ENCODE measurements around the gene PMEPA1. TPM values are rescaled to one million over a fixed set of nuclear protein-coding genes. Genes with fewer than 3 reads are reported as not detected.
A peak's percentile ranks its signal among the peaks of the same experiment; 100 is the strongest.

PMEPA1 gene
- total RNA-seq, 1 experiment from 2014 or later: 17.8 TPM

DNA sequence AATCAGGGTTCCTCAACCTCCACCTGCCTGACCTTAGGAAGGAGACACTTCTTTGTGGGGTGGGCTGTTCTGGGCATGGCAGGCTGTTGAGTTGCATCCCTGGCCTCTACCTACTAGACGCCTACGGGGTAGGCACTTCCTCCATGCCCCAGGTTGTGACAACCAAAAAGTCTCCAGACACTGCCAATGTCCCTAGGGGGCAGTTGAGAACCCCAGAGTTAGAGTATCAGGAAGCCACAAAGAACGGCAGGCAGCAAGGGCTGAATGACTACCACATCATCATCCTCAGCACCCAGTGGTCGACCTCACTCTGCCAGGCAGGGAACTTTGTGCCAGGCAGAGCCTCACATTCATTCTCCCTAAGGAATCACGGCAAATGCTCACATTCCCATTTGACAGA, 21.5 kb downstream of the PMEPA1 start:
- Histone ChIP-seq H3K4me3 (ENCODE audit: insufficient read depth, low read depth, low read length) (no peak overlapping the region), H3K36me3 (replicated peaks; ENCODE audit: control insufficient read depth, insufficient read depth, low read length) (no peaks in the 10 kb centered on the region; the same call in 1 of the 2 replicates), H3K27me3 (ENCODE audit: control insufficient read depth, insufficient read depth, low read length) (no peaks in the 10 kb centered on the region)
- no peak for DNase-seq

DNA sequence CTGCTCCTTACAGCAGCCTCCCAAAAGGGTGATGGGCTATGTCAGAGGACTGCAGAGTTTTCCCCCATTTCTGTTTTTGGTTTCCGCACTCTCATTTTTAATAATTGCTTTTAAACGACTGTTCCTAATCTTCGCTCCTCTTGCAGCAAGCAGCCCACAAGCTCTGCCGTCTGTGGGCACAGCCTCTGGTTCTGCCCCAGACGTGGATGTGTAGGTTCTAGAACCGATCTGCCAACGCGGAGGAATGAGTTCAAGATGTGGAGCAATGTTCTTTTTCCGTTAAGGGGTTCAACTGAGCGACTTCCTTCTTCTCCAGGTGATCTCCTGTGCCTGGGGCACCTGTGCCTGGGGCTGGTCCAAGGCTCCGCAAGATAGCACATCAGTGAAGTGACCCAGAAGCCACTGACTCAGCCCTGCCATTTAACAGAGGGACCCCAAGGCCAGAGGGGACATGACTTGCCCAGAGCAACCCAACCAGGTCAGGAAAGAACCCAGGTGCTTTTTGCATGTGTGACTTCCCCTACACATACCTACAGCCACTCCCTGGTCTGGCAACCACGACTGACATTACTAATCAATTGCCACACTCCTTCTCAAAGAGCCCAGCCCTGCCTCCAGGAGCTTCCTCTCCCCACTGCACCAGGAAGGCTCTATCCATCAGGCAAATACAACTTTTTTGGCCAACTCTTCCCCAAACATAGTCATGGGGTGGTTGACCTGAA, 22.7 kb downstream of the PMEPA1 start:
- Histone ChIP-seq H3K27me3 (ENCODE audit: control insufficient read depth, insufficient read depth, low read length) (no peaks in the 10 kb centered on the region), H3K4me3 (ENCODE audit: insufficient read depth, low read depth, low read length) (no peak overlapping the region), H3K36me3 (replicated peaks; ENCODE audit: control insufficient read depth, insufficient read depth, low read length) (no peaks in the 10 kb centered on the region; the same call in 1 of the 2 replicates)
- no peak for DNase-seq

DNA sequence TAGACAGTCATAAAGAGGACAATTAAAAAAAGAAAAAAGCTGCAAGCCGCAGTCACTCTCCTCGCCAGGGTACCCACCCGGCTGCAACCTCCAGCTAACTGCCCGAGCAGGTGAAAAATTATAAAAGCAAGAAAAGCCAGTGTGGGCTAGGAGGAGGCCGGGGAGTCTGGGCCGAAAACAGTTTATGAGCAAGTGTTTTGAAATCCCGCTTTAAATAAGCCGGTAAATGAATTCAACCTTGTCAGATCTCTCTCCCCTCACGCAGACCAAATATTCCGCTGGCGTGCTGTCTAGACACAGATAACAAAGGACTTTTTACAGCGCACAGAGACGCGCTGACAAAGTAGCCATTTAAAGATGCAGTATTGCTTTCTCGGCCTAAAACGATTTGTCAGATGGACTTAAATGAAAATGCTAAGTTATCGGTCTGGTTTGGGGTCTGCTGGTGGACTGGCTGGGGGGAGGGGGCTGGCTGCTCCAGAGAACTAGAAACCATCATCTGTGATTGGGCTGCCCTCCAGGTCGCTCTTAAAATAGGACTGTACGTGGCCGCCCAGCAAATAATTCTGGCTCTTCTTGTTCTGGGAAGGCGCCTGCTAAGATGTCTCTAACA, 24.6 kb downstream of the PMEPA1 start:
- Histone ChIP-seq H3K36me3 (replicated peaks; ENCODE audit: control insufficient read depth, insufficient read depth, low read length) (no peaks in the 10 kb centered on the region), H3K27me3 (ENCODE audit: control insufficient read depth, insufficient read depth, low read length) (no peaks in the 10 kb centered on the region), H3K4me3 (ENCODE audit: insufficient read depth, low read depth, low read length) (no peak overlapping the region)
- no peak for DNase-seq

DNA sequence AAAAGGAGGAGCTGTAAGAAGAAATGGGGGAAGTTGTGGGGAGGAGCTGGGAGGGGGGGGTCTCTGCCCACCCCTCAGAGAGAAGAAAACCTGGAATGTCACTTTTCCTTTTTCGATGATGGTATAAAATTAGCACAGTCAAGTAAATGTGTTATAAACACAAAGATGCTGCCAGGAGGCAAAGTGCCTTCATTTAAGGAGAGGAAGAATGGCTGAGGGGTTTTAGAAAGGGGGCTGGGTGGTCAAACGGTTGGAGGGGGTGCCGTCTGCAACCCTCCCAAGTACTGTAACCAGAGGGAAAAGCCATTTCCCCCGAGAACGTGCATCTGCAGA, 25.0 kb downstream of the PMEPA1 start:
- no peaks in the 10 kb centered on the region for H3K27me3 ChIP-seq (ENCODE audit: control insufficient read depth, insufficient read depth, low read length)
- no peak overlapping the region for H3K4me3 ChIP-seq (ENCODE audit: insufficient read depth, low read depth, low read length)
- H3K36me3 ChIP-seq (replicated peaks; ENCODE audit: control insufficient read depth, insufficient read depth, low read length): no peaks in the 10 kb centered on the region
- DNase-seq: no peak

DNA sequence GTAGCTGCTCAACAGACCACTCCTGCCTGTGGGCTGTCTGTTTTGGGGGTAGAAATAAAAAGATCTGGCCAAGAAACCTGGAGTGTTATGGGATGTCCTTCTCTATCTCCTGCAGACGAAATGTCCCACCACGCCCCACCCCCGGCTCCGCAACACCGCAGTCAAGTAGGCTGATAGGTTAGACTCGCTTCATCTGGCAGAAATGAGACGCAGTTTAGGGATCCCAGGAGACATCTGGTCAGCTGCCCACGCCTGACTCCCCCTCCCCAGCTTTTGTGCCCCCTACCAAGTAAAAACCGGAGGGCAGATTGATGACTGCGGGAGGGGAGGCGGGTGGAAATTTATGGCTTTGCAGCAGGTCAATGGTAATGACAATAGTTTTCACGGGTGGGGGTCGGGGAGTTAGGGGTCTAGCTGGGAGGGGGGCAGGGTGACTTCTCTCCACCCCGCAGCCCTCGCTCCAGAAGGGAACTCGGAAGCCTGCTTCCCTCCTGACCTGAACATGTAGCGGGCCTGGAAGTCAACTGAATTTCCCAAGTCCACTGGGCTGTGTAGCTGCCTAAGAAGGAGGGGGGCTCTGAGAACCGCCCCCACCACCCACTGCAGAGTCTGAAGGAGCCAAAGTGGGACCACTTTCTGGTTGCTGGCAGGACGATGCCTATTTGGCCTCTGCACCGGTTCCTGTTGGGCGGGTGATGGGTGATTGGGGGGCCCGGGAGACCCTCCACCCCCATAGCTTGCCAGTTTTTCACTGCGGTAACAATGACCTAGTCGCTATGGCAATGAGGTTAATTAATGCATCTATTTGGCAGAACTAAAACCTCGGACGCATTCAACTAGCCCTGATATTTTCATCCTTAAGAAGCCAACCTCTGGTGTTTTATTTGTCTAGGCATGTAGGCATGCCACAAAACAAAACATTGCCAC, 25.7 kb downstream of the PMEPA1 start:
- H3K27me3 ChIP-seq (ENCODE audit: control insufficient read depth, insufficient read depth, low read length): no peaks in the 10 kb centered on the region
- DNase-seq: no peak
- no peaks in the 10 kb centered on the region; the same call in none of the 2 replicates for H3K36me3 ChIP-seq (replicated peaks; ENCODE audit: control insufficient read depth, insufficient read depth, low read length)
- no peak overlapping the region for H3K4me3 ChIP-seq (ENCODE audit: insufficient read depth, low read depth, low read length)

DNA sequence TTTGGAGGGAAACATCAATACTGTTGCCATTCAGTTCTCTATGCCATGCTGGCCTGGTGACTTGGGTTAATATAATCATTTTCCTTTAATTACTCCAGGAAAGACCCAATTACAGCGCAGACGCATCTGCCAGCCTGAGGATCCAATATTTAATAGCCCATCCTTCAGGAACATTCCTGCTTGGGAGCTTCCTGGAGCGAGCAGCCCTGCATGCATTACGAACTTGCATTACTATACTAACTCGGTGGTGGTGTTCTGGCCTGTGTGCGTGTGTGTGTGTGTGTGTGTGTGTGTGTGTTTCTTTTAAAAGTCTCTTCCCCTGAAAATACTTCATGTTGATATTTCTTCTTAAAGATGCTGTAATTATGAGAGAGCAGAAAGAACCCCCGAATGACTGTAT, 26.5 kb downstream of the PMEPA1 start:
- Histone ChIP-seq H3K36me3 (replicated peaks; ENCODE audit: control insufficient read depth, insufficient read depth, low read length) (no peaks in the 10 kb centered on the region; the same call in none of the 2 replicates), H3K4me3 (ENCODE audit: insufficient read depth, low read depth, low read length) (no peak overlapping the region)

DNA sequence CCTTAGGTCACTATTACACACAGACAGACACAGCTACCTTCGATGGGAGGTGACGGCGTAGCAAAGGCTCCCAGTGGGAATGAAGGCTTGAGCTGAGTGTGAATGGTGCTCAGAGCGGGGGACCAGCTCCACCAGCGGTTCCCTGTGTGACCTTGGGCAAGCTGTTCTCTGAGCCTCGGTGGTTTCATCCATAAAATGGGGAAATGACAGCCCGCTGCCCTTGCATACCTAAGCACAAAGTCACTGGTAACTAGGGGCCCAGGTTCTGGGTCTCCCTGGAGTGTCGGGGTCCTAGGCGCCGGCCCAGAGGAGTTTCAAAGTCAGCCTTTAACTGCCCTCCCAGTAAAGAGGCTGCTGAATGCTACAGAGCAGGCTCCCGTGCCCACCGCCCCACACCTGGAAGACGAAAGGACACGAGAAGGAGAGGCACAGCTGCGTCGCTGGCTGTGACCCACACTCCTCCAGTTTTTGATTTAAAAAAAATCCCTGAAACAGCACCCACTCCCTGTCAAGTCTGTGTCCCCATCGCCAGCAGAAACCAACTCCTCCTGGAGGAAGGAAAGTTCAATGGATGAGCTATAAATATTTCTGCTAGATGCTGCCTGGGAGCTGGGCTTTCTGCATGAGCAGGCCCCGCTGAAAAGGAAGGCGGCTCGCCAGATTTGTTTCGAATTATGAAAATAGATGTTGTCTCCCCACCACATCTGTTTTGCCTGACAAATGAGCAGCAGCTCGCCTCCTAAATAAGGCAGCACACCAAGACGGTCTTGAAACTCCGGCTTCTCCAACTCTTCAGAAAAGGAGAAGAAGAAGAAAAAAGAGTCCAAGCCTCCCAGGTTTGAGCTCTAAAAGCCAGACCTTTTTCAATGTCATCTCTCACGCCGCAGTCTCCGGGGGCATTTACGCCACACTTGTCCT, 27.4 kb downstream of the PMEPA1 start:
- Histone ChIP-seq H3K27me3 (ENCODE audit: control insufficient read depth, insufficient read depth, low read length) (no peaks in the 10 kb centered on the region), H3K4me3 (ENCODE audit: insufficient read depth, low read depth, low read length) (no peak overlapping the region), H3K36me3 (replicated peaks; ENCODE audit: control insufficient read depth, insufficient read depth, low read length) (no peaks in the 10 kb centered on the region; the same call in none of the 2 replicates)
- DNase-seq: no peak

More for the DNA sequence above, 26.5 kb downstream of the PMEPA1 start:
- no peak for DNase-seq
- no peaks in the 10 kb centered on the region for H3K27me3 ChIP-seq (ENCODE audit: control insufficient read depth, insufficient read depth, low read length)

DNA sequence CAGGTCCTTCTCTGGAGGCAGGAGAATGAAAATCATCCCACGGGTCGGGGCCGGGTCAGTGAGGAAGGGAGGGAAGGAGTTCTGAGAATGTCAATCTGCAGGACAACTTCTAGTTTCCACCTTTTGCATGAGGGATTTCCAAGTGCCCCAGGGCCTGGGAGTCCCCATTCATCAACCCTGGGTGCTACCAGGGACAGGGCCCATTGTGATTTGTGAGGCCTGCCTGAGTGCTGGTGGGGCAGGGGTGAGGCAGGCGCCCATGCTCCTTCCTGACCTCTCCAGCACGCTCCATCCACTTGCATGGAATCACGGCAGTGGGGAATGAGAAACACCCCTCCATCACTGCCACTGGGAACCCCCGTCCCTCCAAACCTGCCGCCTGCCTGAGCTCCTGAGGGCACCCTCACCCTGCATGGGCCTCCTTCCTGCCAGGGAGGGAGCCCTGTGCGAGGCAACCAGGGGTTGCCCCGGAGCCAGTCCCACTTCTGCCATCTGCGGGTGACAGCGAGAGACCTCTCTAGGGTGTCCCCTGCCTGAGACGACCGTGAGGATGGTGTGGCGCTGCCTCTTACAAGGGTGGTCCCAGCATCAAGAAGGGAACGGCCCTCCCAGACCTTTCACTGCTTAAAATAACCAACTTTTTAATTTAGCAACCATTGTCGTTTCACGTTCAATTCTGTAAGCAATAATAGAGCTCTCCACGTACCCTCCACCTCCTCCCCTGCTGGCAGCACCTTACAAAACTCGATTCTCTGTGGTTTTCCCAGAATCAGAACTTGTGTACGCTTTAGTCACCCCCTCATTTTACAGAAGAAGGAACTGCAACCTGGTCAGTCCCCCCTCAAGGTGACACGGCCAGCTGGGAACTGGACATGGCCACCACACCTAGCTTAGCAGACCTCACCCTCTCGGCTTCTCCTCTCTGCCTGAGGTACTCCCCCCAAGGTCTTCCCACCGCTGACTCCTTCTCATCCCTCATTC, 28.6 kb downstream of the PMEPA1 start:
- no peak for DNase-seq
- no peak overlapping the region for H3K4me3 ChIP-seq (ENCODE audit: insufficient read depth, low read depth, low read length)
- H3K36me3 ChIP-seq (replicated peaks; ENCODE audit: control insufficient read depth, insufficient read depth, low read length): no peaks in the 10 kb centered on the region; the same call in none of the 2 replicates
- no peaks in the 10 kb centered on the region for H3K27me3 ChIP-seq (ENCODE audit: control insufficient read depth, insufficient read depth, low read length)

DNA sequence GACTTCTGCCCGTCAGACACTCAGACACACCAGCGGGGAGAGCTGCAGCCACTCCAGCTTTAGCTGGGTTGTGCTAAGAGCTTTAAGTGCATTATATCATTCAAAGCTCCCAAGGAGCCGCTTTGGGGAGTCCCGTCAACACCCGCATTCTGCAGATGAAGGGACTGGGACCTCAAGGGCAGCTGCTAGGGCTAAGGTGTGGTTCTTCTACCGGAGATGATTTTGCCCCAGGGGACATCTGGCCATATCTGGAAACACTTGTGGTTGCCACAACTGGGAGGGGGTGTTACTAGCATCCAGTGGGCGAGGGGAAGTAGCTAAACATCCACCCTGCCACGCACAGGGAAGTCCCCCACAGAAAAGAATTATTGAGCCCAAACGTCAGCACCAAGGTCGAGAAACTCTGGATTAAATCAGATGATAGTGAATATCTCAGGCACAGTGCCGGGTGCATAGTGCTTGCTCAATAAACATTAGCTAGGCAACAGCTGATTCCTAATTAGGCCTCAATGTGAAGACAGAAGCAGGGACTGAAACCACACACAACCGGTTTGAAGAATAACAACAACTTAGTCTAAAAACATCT, 29.6 kb downstream of the PMEPA1 start:
- no peaks in the 10 kb centered on the region for H3K27me3 ChIP-seq (ENCODE audit: control insufficient read depth, insufficient read depth, low read length)
- H3K36me3 ChIP-seq (replicated peaks; ENCODE audit: control insufficient read depth, insufficient read depth, low read length): peaks cover 2% of the 10 kb centered on the region
- no peak overlapping the region for H3K4me3 ChIP-seq (ENCODE audit: insufficient read depth, low read depth, low read length)
- no peak for DNase-seq

DNA sequence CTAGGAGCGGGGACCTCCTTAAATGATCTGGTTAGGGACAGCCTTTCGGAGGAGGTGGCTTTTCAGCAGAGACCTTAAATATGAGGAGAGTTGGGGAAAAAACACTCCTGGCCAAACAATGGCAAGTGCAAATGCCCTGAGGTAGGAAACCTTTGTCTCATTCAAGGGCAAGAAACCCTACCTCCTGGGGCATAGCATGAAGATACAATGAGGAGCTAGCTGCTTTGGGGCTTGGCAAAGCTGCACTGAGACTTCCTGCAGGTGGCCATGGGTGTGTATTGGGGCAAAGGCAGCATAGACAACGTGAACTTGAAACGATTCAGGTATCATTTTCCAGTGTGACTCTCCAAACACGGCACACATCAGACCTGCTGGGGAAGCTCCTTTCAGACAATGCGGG, 30.7 kb downstream of the PMEPA1 start:
- DNase-seq: no peak
- Histone ChIP-seq H3K27me3 (ENCODE audit: control insufficient read depth, insufficient read depth, low read length) (no peaks in the 10 kb centered on the region), H3K36me3 (replicated peaks; ENCODE audit: control insufficient read depth, insufficient read depth, low read length) (peaks cover 2% of the 10 kb centered on the region), H3K4me3 (ENCODE audit: insufficient read depth, low read depth, low read length) (no peak overlapping the region)

DNA sequence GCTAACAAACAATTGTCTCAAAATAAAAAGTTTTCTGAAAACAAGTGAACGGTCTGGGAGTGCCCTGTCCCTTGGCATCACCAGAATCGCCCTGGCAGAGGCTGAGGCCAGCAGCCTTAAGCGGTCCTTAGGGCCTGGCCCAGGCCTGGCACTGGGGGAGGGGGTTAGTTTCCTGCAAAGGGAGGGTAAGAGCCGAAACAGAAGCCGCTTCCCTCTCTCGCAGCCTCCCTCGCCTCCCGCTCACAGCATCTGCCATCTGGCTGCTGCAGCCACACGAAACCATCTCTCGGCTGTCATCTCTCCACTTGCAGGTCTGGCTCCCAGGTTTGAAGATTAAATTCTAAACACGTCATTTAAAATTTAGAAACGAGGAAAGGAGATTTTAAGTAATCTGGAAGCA, 31.5 kb downstream of the PMEPA1 start:
- Histone ChIP-seq H3K36me3 (replicated peaks; ENCODE audit: control insufficient read depth, insufficient read depth, low read length) (peaks cover 2% of the 10 kb centered on the region), H3K4me3 (ENCODE audit: insufficient read depth, low read depth, low read length) (no peak overlapping the region), H3K27me3 (ENCODE audit: control insufficient read depth, insufficient read depth, low read length) (no peaks in the 10 kb centered on the region)
- peak; percentile 81 for DNase-seq

DNA sequence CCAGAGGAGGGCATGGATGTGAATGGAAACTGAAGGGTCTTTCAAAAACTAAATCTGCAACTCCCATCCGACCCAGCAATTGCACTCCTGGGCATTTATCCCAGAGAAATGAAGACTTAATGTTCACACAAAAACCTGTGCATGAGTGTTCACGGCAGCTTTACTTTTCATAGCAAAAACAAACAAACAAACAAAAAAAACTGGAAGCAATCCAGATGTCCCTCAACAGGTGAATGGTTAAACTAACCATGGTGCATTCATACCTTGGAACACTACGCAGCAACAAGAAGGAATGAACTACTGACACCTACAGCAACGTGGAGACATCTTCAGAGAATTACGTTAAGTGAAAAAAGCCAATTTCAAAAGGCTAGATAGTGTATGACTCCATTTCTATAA, 32.2 kb downstream of the PMEPA1 start:
- Histone ChIP-seq H3K36me3 (replicated peaks; ENCODE audit: control insufficient read depth, insufficient read depth, low read length) (peaks cover 2% of the 10 kb centered on the region), H3K4me3 (ENCODE audit: insufficient read depth, low read depth, low read length) (no peak overlapping the region), H3K27me3 (ENCODE audit: control insufficient read depth, insufficient read depth, low read length) (no peaks in the 10 kb centered on the region)
- DNase-seq: no peak

Data from H7 (cell line).